ENCODE measurements around the gene ENTPD3.

ENTPD3 gene

DNA sequence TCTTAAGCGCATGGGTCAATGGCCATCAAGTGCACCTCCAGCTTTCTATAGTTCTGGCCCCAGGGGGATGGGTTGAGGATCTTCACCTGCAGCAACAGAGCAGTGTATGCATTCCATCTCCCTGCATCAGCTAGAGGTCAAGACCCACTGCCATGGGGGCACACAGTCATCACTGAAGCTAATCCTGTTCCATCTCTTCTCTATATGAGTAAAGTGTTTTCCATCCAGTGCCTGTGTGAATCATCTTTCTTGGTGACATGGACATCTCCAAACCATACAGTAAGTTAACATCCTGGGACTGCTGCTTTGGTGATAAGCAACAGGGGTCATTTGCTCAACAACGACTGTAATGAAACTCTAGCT lies 4.4 kb upstream of the ENTPD3 start:
- no peak for ATAC-seq
- Mint-ChIP-seq H3K27me3 (peaks cover 17% of the 10 kb centered on the region), H3K27ac (no peak overlapping the region), H3K4me3 (no peak overlapping the region), H3K9me3 (peaks cover 5% of the 10 kb centered on the region), H3K36me3 (peaks cover 6% of the 10 kb centered on the region), H3K4me1 (peaks cover 10% of the 10 kb centered on the region)

DNA sequence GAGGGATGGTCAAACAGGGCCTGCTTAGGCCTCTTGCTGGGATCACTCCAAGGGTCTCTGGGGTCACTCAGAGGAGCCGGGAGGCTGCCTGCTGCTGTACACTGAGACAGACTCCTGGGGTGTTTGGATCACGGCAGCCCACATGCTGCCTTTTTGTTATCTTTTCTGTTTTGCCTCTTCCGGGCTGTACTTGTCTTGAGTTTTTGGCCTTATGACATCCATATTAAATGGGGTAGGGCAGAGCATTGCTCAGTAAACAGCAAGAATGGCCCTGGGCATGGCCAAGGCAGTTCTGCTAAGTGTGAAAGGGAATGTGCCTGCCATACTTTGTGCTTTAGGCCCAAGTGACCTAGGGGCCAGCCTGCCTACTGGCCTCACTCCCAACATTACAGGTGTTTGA lies 771 bp upstream of the ENTPD3 start:
- peaks cover 38% of the 10 kb centered on the region for H3K27me3 Mint-ChIP-seq
- H3K4me1 Mint-ChIP-seq = peaks cover 10% of the 10 kb centered on the region
- no peak for ATAC-seq
- no peaks in the 10 kb centered on the region for H3K36me3 Mint-ChIP-seq
- H3K4me3 Mint-ChIP-seq = no peak overlapping the region
- H3K27ac Mint-ChIP-seq = no peak overlapping the region
- no peaks in the 10 kb centered on the region for H3K9me3 Mint-ChIP-seq

DNA sequence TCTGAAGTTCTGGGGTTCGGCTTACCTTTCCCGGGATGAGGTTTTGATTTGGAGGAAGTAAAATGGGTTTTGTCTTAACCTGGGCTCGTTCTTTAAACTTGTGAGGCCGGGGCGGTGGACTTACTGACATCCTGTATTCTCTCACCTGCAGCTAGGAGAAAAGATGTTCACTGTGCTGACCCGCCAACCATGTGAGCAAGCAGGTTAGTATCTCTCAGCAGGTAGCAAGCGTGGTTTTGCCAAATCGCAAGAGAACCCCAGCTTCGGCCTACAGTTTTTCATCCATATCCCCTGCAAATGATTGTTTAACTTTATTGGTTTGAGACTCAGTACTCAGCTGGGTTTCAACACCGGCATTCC lies 891 bp downstream of the ENTPD3 start:
- H3K27me3 Mint-ChIP-seq = peaks cover 38% of the 10 kb centered on the region

DNA sequence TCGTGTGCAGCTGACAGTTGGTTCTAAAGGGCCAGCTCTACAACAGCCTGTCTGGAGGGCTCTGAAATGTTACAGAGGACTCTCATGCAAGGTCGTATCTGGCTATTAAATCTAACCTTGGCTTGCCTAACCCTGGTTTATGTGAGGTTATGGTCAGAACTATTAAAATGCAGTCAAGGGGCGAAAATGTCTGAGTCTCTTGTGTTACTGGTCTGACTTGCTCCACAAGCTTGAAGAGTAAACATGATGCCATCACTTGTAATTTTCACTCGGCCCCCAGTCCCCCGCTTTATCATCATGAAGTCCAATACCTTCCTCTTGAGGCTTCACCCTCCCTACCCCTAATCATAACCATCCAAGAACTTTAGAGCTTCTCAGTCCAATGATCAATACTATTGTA lies 9.4 kb downstream of the ENTPD3 start:
- no peak overlapping the region for H3K4me3 Mint-ChIP-seq
- H3K36me3 Mint-ChIP-seq = peaks cover 32% of the 10 kb centered on the region
- no peaks in the 10 kb centered on the region for H3K27me3 Mint-ChIP-seq

More for the DNA sequence above, 891 bp downstream of the ENTPD3 start:
- H3K4me1 Mint-ChIP-seq = peaks cover 10% of the 10 kb centered on the region
- H3K4me3 Mint-ChIP-seq = no peak overlapping the region
- peaks cover 12% of the 10 kb centered on the region for H3K36me3 Mint-ChIP-seq
- no peaks in the 10 kb centered on the region for H3K9me3 Mint-ChIP-seq
- H3K27ac Mint-ChIP-seq = no peak overlapping the region
- ATAC-seq = no peak

DNA sequence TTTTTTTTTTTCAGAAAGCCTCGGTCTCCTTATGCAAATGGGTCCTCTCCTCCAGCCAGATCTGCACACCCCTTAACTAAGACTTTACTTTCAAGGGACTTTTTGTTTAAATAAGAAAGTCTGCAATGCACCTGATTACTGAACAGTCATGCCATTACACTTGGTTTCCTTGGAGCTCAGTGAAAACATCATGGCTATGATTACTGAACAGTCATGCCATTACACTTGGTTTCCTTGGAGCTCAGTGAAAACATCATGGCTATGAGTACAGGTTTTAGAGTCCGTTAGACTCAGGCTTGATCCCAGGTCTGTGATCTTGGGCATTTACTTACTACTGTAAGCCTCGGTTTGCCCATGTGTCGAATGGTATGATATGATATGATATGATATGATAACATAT lies 10.1 kb downstream of the ENTPD3 start:
- no peaks in the 10 kb centered on the region for H3K27me3 Mint-ChIP-seq
- H3K27ac Mint-ChIP-seq = no peak overlapping the region
- no peaks in the 10 kb centered on the region for H3K4me1 Mint-ChIP-seq
- no peaks in the 10 kb centered on the region for H3K9me3 Mint-ChIP-seq
- peaks cover 27% of the 10 kb centered on the region for H3K36me3 Mint-ChIP-seq
- ATAC-seq = no peak
- no peak overlapping the region for H3K4me3 Mint-ChIP-seq

More for the DNA sequence above, 9.4 kb downstream of the ENTPD3 start:
- no peaks in the 10 kb centered on the region for H3K9me3 Mint-ChIP-seq
- no peak overlapping the region for H3K27ac Mint-ChIP-seq
- H3K4me1 Mint-ChIP-seq = no peaks in the 10 kb centered on the region
- ATAC-seq = no peak

DNA sequence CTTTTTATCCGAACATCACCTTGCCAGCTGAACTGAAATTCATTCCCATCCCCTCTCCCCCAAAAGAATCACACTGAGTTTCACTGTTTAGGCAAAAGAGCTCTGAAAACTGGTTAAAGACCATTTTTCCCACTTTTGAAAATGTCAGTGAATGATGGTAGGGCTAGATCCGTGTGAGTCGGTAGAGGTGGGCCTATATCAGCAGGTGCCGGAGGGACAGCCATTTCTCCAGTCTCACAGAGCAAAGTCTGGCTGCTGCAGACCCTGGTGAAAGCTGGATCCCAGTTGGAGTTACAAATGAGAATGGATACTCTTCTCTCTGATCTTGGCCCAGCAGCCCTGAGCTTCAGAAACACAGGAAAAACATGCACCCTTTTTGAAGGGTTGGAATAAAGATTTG lies 10.9 kb downstream of the ENTPD3 start:
- Mint-ChIP-seq H3K4me1 (no peaks in the 10 kb centered on the region), H3K27me3 (no peaks in the 10 kb centered on the region), H3K27ac (no peak overlapping the region), H3K4me3 (no peak overlapping the region), H3K36me3 (peaks cover 20% of the 10 kb centered on the region), H3K9me3 (no peaks in the 10 kb centered on the region)
- ATAC-seq = no peak

DNA sequence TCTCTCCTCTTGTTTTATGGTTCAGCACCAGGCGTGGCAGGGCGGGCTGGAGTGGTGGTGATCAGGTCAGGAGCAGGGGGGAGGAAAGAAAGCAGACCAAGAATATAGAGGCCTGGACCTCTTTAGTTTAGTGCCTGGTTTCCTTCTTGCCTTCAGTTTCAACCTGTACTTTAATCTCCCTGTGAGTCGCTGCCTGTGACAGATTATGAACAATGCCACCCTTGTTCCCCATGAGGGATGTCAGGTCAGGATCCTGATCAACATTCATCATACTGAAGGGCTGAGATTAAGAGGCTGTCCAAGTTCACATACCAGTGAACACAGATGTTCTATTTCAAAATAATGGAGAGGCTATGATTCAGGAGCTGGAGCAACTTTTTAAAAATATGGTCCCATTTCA lies 11.4 kb downstream of the ENTPD3 start:
- no peak overlapping the region for H3K27ac Mint-ChIP-seq
- no peaks in the 10 kb centered on the region for H3K27me3 Mint-ChIP-seq
- peaks cover 18% of the 10 kb centered on the region for H3K36me3 Mint-ChIP-seq
- ATAC-seq = no peak
- H3K4me3 Mint-ChIP-seq = no peak overlapping the region
- H3K4me1 Mint-ChIP-seq = no peaks in the 10 kb centered on the region
- H3K9me3 Mint-ChIP-seq = no peaks in the 10 kb centered on the region

DNA sequence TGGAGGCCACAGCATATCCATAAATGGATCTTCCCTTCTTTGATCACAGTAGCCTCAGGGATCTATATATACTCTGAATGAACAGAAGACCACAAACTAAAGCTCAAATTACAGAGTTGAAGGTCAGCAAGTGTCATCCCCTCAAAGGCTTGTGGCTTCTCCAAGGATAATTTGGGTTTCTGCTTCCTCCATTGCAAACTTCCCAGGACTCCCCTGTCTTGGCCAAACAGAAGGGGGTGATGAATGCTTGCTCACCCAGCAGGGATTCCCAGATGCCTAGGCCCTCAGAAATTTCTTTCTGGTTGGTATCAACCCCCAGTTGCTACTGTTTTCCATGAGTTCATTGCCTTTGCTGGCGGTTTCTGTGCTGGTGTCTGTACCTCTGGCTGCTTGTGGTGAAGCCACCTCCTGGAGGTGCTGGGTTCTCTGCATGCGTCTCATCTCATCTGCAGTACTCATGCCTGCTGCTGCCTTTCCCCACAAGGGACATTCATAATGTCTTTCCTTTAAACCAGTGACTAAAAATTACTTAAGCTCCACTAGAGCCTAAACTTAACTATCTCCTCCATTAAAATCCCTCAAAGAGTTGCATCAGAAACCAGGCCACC lies 17.7 kb downstream of the ENTPD3 start:
- no peak for ATAC-seq
- no peaks in the 10 kb centered on the region for H3K27me3 Mint-ChIP-seq
- no peaks in the 10 kb centered on the region for H3K36me3 Mint-ChIP-seq
- H3K27ac Mint-ChIP-seq = no peak overlapping the region
- no peaks in the 10 kb centered on the region for H3K9me3 Mint-ChIP-seq
- no peaks in the 10 kb centered on the region for H3K4me1 Mint-ChIP-seq
- no peak overlapping the region for H3K4me3 Mint-ChIP-seq

DNA sequence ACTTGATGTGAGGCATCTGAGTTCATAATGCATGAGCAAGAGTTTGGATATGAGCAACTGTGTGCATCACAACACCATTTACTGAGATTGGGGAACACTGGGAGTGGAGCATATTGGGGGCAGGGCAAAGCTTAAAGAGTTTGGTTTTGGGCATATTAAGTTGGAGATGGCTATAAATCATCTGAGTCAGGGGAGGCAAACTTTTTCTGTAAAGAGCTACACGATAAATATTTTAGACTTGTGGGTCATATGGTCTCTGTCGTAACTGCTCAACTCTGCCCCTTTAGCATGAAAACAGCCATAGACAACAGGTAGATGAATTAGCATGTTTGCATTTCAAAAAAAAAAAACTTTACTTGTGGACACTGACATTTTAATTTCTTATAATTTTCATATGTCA lies 20.0 kb downstream of the ENTPD3 start:
- Mint-ChIP-seq H3K4me3 (no peak overlapping the region), H3K9me3 (no peaks in the 10 kb centered on the region), H3K27me3 (no peaks in the 10 kb centered on the region), H3K27ac (no peak overlapping the region), H3K4me1 (no peaks in the 10 kb centered on the region), H3K36me3 (peaks cover 6% of the 10 kb centered on the region)
- no peak for ATAC-seq

DNA sequence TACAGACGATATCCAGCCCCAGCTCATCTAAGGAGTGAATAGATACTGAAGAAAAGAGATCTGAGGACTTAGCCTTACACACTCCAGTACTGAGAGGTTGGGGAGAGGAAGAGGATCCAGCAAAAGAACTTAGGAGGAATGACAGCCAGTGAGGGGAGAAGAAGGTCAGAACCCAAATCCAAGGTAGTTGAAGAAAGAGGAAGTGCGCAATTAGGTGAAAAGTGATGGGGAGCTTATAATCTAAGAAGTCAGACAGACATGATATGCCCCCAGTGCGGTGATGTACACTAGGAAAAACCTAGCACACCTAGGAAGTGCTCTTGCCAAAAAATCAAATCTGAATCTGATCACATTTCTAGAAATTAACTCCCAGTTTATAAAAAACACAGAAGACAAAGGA lies 20.6 kb downstream of the ENTPD3 start:
- no peaks in the 10 kb centered on the region for H3K27me3 Mint-ChIP-seq
- H3K4me3 Mint-ChIP-seq = no peak overlapping the region
- H3K4me1 Mint-ChIP-seq = no peaks in the 10 kb centered on the region
- H3K36me3 Mint-ChIP-seq = peaks cover 6% of the 10 kb centered on the region
- H3K9me3 Mint-ChIP-seq = no peaks in the 10 kb centered on the region
- H3K27ac Mint-ChIP-seq = no peak overlapping the region
- no peak for ATAC-seq

DNA sequence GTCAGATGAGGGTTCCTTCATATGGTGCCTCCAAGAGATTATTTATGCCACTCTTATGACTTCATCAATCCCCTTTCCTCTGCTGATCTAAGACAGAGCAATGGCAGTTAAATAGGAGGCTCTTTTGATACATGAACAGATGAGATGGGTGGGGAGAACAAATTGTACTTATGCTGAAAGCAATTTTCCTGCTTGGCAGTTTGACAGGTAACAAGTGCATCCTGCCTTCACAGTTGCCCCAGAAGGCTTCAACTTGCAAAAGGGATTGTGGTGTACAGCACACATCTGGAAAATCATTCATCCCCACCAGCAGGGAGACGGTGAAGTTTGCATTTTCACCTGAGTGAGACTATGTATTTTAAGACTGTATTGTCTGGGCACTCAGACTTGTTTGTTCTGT lies 27.3 kb downstream of the ENTPD3 start:
- ATAC-seq = no peak
- H3K36me3 Mint-ChIP-seq = peaks cover 6% of the 10 kb centered on the region
- no peaks in the 10 kb centered on the region for H3K27me3 Mint-ChIP-seq
- H3K9me3 Mint-ChIP-seq = no peaks in the 10 kb centered on the region
- H3K4me3 Mint-ChIP-seq = no peak overlapping the region
- no peak overlapping the region for H3K27ac Mint-ChIP-seq
- H3K4me1 Mint-ChIP-seq = no peaks in the 10 kb centered on the region

DNA sequence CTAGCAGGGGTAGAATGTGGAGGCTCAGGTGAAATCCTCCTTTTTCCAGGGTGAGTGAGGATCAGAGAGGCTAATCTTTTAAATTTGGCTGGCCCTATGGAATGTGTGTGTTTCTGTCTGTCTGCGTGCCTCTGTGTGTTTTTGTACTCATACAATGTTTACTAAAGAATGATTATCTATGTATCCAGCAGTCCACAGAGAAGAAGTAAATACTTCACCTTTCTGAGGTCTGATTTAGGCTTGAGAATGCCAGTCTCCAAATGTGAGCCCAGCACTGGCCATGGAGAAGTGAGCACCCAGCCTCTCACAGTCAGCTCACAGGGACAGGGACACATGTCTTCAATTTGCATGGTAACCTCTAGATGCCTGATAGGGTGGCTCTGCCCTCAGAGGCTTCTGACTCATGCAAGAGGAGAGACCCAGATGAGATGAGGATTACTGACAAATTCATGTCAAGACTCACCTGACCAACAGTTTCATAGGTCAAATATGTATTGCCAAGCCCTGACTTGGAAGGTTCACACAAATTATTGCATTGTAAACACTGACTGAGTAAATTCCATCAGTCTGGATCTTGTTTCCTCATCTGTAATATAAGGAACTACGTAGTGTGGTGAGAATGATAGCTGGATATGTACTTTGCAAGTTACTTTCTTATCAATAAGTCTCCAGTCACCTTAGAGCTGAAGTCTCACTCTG lies 31.0 kb downstream of the ENTPD3 start:
- H3K9me3 Mint-ChIP-seq = no peaks in the 10 kb centered on the region
- no peaks in the 10 kb centered on the region for H3K27me3 Mint-ChIP-seq
- H3K4me3 Mint-ChIP-seq = no peak overlapping the region
- H3K36me3 Mint-ChIP-seq = peaks cover 12% of the 10 kb centered on the region
- H3K27ac Mint-ChIP-seq = no peak overlapping the region
- no peak for ATAC-seq
- no peaks in the 10 kb centered on the region for H3K4me1 Mint-ChIP-seq

DNA sequence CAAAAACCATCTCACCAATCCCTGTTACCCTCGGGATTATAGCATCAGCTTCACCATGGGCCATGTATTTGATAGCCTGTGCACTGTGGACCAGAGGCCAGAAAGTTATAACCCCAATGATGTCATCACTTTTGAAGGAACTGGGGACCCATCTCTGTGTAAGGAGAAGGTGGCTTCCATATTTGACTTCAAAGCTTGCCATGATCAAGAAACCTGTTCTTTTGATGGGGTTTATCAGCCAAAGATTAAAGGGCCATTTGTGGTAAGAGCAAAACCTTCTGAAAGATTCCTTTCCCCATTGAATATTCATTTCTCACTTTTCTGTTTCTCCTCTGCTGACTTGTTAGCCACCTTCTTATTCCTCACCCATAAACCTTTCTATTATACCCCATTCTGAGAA lies 35.9 kb downstream of the ENTPD3 start:
- Mint-ChIP-seq H3K4me1 (peaks cover 7% of the 10 kb centered on the region), H3K36me3 (peaks cover 26% of the 10 kb centered on the region), H3K9me3 (no peaks in the 10 kb centered on the region), H3K4me3 (no peak overlapping the region), H3K27me3 (no peaks in the 10 kb centered on the region), H3K27ac (no peak overlapping the region)
- ATAC-seq = no peak

DNA sequence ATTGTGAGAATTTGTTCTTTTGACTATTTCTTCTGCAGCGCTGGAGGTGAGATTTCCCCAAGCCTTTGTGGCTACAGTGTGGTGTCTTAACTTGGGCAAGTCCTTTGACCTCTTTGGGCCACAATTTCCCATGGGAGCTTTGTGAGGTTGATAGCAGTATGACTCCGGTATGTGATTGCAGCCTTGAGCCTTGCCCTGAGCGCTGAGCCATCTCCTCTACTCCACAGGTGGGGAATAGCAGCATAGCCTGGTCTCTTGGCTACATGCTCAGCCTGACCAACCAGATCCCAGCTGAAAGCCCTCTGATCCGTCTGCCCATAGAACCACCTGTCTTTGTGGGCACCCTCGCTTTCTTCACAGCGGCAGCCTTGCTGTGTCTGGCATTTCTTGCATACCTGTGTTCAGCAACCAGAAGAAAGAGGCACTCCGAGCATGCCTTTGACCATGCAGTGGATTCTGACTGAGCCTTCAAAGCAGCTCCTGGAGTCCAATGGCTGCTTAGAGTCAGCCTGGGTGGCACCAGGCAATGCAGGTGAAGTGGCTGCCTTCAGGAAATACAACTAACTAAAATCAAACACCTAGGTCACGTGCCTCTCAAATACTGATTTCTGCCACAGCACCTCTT lies 40.2 kb downstream of the ENTPD3 start:
- no peak for ATAC-seq
- H3K27me3 Mint-ChIP-seq = no peaks in the 10 kb centered on the region
- H3K4me3 Mint-ChIP-seq = no peak overlapping the region
- no peaks in the 10 kb centered on the region for H3K9me3 Mint-ChIP-seq
- peaks cover 7% of the 10 kb centered on the region for H3K4me1 Mint-ChIP-seq
- no peak overlapping the region for H3K27ac Mint-ChIP-seq
- H3K36me3 Mint-ChIP-seq = peaks cover 28% of the 10 kb centered on the region

DNA sequence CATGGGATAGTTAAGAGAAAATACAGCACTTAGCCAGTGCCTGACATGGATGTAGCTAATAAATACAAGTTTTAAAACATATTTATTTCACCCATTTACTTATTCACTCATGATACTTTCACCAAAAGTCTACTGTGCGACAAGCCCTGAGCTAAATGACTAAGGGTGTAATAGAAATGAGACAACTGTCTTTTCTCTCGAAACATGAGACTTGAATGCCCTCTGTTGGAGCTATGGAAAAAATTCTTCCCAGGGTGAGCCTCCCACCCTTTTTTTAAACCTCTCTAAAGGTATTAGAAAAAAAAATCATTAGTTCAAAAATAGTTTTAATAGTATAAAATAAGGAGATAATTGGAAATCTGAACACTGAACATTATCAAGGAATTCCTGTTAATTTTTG lies 45.8 kb downstream of the ENTPD3 start:
- Mint-ChIP-seq H3K9me3 (no peaks in the 10 kb centered on the region), H3K4me1 (no peaks in the 10 kb centered on the region), H3K4me3 (no peak overlapping the region), H3K27me3 (no peaks in the 10 kb centered on the region), H3K27ac (no peak overlapping the region), H3K36me3 (peaks cover 21% of the 10 kb centered on the region)
- no peak for ATAC-seq

DNA sequence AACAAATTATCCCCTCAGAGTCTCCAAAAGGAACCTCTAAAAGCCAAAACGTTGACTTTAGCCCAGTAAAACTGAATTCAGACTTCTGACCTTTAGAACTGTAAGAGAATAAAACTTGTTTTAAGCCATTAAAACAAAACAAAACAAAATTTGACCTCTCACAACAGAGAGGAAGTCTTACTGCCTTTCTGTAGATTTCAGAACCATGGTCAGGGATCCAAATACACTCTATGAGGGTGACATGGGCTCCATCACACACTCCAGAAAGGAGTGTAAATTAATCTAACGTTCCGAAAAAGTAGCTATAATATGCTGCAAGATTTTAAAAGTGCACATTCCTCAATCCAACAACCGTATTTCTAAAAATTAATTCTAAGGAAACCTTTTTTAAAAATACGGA lies 50.9 kb downstream of the ENTPD3 start:
- Mint-ChIP-seq H3K4me3 (no peak overlapping the region), H3K9me3 (no peaks in the 10 kb centered on the region)

More for the DNA sequence above, 50.9 kb downstream of the ENTPD3 start:
- Mint-ChIP-seq H3K27me3 (no peaks in the 10 kb centered on the region), H3K4me1 (no peaks in the 10 kb centered on the region), H3K27ac (no peak overlapping the region), H3K36me3 (peaks cover 23% of the 10 kb centered on the region)
- ATAC-seq = no peak

Data from stimulated activated memory B cell treated with anti-CD40 and anti-IgM and Interleukin-4, amounts not matched to agents 10 μg/mL and 1 μg/mL and 100 μg/mL, for 72 hours (primary cell).